NT2/D1 (cell line): ENCODE data around the gene ENGASE.

Source experiments
- SUZ12 ChIP-seq: IDR thresholded peaks from 2 replicates; pipeline ENCODE4 v1.6.1; 2011; ENCODE audit not compliant: insufficient read length, insufficient read depth; ENCODE audit errors: extremely low read depth
- ZNF274 ChIP-seq: IDR thresholded peaks from 2 replicates; pipeline ENCODE4 v1.6.1; 2011; ENCODE audit warnings: mild to moderate bottlenecking, low read depth, low read length

GRCh38 chr17:79114458-79115301 lies 40.1 kb downstream of the ENGASE start:
- no peak for TF ChIP-seq SUZ12
- TF ChIP-seq ZNF274 = no peak
